Muscle of arm (tissue), 12 donors: ENCODE data around the gene LGALS12. TPM values are rescaled to one million over a fixed set of nuclear protein-coding genes. Genes with fewer than 3 reads are reported as not detected.
A peak's percentile ranks its signal among the peaks of the same experiment; 100 is the strongest.
"Not testable (repeated sequence)": the region's sequence is repeated elsewhere in the genome, so short reads cannot be mapped to it uniquely, and the experiment has no call there.

Experiments used
- DNase-seq: peaks from one replicate; pipeline ENCODE4 v3.0.0-alpha.2; 2013
- polyA plus RNA-seq, 12 donors: library from polyadenylated mRNA; unstranded; fragments of 120-200 nt; gene quantifications; one replicate each; pipeline ENCODE4 v1.2.1, GENCODE V29; 2013; ENCODE audit not compliant: insufficient read length in 12 of 12

The LGALS12 gene
- polyA plus RNA-seq, 12 donors, result 0.12 to 0.43 (median 0.17) TPM; not detected in 4

GRCh38 chr11:63532799-63533475 lies 27.1 kb downstream of the LGALS12 start:
- DNase-seq, result no peak

GRCh38 chr11:63534076-63534475 lies 28.2 kb downstream of the LGALS12 start:
- DNase-seq, result no peak

- no peak for DNase-seq
Observed at GRCh38 chr11:63534895-63535461, 29.1 kb downstream of the LGALS12 start.

- no peak for DNase-seq
Observed at GRCh38 chr11:63535734-63536133, 29.9 kb downstream of the LGALS12 start.

- peak; percentile 62 for DNase-seq
Observed at GRCh38 chr11:63536669-63537292, 30.9 kb downstream of the LGALS12 start, which contains the start of gene PLAAT4. TSS of gene PLAAT4 (plus strand) at chr11:63536808. CDS start at chr11:63536869, 61 bp downstream.

GRCh38 chr11:63537293-63538101 lies 31.6 kb downstream of the LGALS12 start:
- peak; percentile 54 for DNase-seq

GRCh38 chr11:63542506-63542905 lies 36.6 kb downstream of the LGALS12 start:
- DNase-seq, result not testable (repeated sequence)

GRCh38 chr11:63543711-63544110 lies 37.8 kb downstream of the LGALS12 start:
- no peak for DNase-seq

- DNase-seq, result no peak
Observed at GRCh38 chr11:63547061-63547460, 41.2 kb downstream of the LGALS12 start.

GRCh38 chr11:63548178-63548577 lies 42.3 kb downstream of the LGALS12 start:
- DNase-seq, result no peak

GRCh38 chr11:63549411-63549810 lies 43.5 kb downstream of the LGALS12 start:
- DNase-seq, result no peak

GRCh38 chr11:63550156-63550700 lies 44.3 kb downstream of the LGALS12 start:
- DNase-seq, result not testable (repeated sequence)

- no peak for DNase-seq
Observed at GRCh38 chr11:63551091-63551888, 45.4 kb downstream of the LGALS12 start.

GRCh38 chr11:63551889-63552266 lies 46.0 kb downstream of the LGALS12 start:
- DNase-seq, result no peak

- no peak for DNase-seq
Observed at GRCh38 chr11:63552921-63553320, 47.0 kb downstream of the LGALS12 start.

- DNase-seq, result no peak
Observed at GRCh38 chr11:63553759-63554158, 47.9 kb downstream of the LGALS12 start.

GRCh38 chr11:63554877-63555223 lies 49.0 kb downstream of the LGALS12 start:
- no peak for DNase-seq

- DNase-seq, result no peak
Observed at GRCh38 chr11:63556404-63557013, 50.6 kb downstream of the LGALS12 start.

- DNase-seq, result no peak
Observed at GRCh38 chr11:63557570-63557969, 51.7 kb downstream of the LGALS12 start.

- DNase-seq, result no peak
Observed at GRCh38 chr11:63558459-63559157, 52.7 kb downstream of the LGALS12 start.
